Measurements from ENCODE around the gene TCERG1L.
"Not testable (repeated sequence)": the region's sequence is repeated elsewhere in the genome, so short reads cannot be mapped to it uniquely, and the experiment has no call there.

The TCERG1L gene, protein sequence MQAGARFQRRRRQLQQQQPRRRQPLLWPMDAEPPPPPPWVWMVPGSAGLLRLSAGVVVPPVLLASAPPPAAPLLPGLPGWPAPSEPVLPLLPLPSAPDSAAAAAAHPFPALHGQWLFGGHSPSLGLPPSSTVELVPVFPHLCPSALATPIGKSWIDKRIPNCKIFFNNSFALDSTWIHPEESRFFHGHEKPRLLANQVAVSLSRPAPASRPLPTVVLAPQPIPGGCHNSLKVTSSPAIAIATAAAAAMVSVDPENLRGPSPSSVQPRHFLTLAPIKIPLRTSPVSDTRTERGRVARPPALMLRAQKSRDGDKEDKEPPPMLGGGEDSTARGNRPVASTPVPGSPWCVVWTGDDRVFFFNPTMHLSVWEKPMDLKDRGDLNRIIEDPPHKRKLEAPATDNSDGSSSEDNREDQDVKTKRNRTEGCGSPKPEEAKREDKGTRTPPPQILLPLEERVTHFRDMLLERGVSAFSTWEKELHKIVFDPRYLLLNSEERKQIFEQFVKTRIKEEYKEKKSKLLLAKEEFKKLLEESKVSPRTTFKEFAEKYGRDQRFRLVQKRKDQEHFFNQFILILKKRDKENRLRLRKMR

DNA sequence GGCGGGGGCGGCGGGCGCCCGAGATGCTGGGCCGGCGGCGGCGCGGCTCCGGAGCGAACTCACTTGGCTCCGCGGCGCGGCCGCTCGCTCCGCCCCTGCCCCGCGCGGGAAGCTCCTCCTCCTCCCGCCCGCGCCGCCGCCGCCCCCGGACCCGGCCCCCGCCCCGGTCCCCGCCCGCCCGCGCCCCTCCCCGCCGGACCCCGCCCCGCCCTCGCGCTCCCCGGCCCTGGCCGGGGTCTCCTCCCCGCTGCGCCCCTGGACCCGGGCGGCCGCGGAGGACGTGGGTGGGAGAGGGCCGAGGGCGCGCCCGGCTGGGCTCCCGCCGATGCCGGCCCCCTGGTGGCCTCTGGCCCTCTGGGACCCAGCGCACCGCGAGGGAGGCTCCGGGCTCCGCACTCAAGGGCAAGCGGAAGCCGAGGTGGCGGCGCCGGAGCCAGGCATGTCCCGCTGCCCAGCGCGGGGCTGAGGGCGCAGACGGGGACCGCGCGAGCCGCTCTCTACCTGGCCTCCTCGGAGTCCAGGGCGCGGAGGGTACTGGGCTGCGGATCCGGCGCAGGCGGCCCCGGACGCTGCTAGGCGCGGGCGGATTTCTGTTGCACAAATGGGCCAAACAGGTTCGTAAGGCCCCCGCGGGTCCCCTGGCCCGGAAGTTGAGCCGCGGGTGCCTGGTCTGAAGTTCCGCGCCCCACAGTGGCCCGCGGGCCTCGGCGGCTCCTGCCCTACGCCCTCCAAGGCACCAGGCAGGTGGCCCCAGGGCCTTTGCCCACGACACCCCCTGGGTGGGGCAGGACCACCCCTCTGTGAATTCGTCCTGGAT lies at the start of gene TCERG1L:
Gene TCERG1L, minus strand, starts transcription at position 61 of the 817 bp plus-strand sequence. CDS start 86 bp downstream, outside the sequence.
- intact Hi-C loops (cut with DNase I) = no loop called here
- DNase-seq = no peak

DNA sequence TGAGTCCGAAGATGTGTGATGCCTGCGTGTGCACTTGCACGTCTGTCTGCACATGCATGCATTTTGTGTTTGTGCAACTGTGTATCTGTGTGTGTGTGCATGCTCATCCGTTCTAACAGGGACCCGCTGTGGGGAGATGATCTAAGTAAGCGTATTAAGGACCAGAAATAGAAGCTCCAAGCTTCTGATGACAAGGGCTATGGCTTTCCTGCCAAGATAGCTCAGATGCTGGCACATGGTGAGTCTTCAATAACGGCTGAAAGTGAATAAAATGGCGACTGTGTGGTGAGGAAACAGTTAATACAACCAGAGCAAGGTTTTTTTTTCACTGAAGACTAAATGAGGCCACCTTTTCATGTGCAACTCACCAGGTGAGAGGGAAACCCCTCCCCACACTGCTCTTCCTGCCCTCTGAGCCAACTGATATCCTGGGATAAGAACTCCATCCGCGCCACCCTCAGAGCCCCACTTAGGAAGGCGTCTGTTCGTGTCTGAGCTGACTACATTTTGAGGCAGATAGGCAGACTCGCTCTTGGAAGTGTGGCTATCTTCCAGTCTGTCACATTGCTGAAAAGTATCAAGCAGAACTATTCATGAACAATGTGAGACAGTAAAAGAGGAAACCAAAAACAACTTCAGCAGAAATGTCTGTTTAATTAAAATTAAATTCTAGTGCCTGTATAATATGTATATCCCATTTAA lies 47.4 kb upstream of the TCERG1L start:
- intact Hi-C loops (cut with DNase I) = no loop called here
- no peak for DNase-seq

DNA sequence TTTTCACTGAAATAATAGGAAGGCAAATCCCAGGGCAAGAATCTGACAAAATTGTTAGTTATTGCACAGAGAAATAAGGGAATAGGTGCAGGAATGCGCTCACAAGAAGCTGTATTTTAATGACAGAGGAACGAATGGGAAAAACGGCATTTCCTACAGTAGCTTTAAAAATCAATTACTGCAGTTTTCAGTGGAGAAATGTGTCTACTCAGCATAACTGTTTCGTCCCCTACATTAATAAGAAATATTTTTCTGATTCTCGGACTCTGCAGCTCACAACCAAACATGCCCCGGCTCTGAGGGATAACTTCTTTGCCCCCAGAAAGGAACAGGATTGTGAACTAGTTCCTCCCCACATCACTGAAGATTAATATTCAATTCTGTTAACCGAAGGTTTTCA lies 44.9 kb upstream of the TCERG1L start:
- intact Hi-C loops (cut with DNase I) = no loop called here
- DNase-seq = peak in 1 of 42 donors; percentile 20

DNA sequence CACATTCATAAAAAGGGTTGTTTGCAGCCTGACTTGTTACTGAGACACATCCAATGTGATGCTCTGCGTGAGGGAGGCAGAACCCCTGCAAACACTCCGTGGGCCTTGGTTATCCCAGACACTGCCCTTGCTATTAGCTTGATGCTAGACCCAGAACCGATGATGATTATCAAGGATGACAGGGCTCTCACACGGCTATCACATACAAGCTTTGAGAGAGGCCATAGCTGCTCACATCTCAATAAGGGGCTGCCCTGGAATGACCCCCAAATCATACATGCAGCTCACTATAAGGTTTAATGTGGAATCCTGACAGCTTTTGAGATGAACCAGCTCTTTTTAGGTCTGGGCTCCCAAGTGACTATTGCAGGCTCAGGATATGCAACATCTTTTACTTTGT lies 44.4 kb upstream of the TCERG1L start:
- intact Hi-C loops (cut with DNase I) = no loop called here
- peak in 2 of 42 donors; percentile 23 to 25 for DNase-seq

DNA sequence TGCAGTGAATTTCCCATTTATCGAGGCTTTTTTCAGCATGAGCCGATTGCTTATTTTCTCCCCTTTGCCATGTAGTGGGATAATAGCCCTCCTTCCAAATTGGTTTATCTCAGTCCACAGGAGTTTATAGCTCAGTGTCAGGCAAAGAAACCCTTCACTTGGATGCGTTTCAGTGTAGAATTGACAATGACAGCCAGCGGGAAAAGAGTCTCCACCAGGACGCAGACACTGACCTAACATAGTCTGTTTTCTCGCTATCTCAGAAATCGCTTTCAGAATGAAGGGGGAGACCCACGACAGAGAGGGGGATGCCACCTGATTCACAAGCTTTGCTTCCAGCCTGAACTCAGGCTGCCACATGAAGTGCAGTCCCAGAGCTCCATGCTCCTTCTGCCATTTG lies 43.5 kb upstream of the TCERG1L start:
- intact Hi-C loops (cut with DNase I) = no loop called here
- peak in 2 of 42 donors; percentile 12 to 28 for DNase-seq

DNA sequence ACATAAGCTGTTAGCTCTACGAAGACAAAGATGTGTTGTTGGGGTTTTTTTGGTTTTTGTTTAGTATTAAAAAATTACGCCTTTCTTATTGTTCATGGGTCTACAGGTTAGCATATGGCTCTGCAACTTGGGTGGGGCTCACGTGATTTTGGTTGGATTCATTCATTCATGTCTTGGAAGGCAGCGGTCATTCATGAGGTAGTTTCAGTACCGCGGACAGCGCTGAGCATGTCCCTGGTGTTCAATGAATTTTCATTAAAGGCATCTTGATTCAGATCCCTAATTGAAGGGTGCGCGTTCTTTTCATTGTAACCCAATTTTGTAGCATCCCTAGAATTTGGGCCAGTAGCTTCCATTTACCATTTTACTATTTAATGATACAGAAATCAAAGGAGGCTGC lies 42.9 kb upstream of the TCERG1L start:
- intact Hi-C loops (cut with DNase I) = no loop called here
- peak in 2 of 42 donors; percentile 32 to 43 for DNase-seq

DNA sequence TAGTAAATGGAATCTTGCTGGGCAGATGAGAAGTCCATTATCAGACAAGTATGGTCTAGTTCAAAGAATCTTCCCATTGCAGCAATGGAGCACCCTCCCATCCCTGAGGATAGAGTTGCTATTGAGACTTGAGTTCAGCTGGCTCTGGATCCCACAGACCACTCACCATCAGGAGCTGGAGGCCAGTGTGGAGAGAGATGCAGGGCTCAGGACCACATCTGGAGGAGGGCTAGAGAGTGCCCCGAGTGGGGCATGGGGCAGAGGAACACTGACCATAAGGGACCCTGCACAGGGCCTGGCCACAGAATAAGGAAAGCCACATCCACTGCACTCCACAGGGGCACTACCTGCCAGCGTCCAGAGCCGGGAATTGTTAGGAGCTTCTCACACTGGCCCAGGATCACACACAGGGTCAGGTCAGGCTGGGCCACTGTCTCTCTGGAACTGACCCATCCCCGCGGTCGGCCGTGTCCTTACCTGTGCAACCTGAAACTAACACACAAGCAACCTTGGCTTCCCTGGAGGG lies 41.3 kb upstream of the TCERG1L start:
- DNase-seq = peak in 2 of 42 donors; percentile 31 to 34
- intact Hi-C loops (cut with DNase I) = no loop called here

DNA sequence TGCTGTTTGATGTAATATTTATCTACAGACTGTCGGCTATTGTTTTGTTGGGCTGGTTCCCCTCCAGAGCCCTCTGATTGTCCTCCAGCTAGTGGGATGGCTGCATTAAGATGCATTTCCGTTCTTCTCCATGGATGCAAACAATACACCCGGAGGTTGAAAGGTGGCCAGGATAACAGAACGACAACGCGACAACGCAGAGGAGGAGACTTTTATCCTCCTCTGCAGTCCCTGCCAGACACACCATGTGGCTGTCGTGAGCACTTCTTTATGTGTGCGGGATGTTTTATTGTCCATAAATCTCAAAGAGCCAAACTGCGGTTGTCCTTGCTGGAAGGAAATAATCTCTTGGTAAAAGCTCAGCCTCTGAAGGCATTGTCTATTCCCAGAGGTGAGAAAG lies 39.1 kb upstream of the TCERG1L start:
- intact Hi-C loops (cut with DNase I) = no loop called here

DNA sequence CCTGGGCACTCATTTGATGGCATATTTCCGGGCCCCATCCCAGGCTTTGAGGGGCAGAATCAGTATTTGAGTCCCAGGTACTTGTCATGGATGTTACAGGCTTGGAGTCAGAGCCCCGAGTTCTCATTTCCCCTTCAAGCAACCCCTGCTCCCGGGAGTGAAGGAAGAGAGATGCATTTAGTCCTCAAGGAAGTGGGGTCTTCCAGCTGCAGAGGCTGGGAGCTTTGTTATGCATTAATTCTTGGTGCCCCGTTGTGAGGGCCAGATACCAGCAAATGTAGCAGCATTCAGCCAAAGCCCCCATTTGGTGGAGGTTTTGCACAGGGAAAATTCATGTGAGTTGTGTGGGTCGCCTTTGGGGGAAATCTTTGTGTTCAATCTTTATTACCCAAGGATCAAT lies 38.7 kb upstream of the TCERG1L start:
- DNase-seq = peak in 1 of 42 donors; percentile 17
- intact Hi-C loops (cut with DNase I) = no loop called here

More for the DNA sequence above, 39.1 kb upstream of the TCERG1L start:
- DNase-seq = peak in 1 of 42 donors; percentile 7

DNA sequence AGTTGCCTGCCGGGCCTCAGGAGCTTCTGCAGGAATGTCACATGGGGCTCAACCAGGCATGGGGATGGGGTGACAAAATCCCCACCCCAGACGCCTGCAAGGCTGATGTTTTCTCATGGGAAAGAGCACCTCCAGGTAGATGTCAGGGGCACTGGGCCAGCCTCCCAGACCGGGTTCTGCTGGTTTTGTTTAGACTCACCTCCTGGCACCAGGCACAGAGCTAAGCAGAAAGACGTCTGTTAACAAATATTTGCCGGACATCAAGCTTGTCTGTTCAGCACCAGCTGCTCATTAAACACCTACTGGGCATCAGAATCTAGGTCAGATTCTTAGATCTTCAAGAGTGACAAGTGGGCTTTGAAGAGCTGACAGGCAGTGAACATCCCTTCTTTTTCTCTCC lies 34.9 kb upstream of the TCERG1L start:
- DNase-seq = peak in 1 of 42 donors; percentile 17
- intact Hi-C loops (cut with DNase I) = no loop called here

DNA sequence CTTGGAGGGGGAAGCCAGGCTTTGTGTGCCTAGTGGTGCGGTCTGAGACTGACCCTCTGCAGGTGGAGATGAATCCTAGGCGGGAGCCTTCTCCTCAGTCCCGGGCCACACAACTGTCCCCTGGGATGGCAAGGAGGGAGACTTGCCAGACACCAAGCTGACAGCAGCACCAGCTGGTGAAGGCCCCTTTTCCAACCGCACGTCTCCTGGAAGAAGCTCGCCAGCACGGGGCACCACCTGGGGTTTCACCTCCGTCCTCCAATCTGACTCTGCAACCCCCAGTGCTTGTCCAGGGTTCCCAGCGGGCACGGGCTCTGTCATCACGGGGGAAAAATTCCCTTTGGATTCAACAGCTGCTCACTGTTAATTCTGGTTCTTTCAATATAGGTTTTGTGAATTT lies 34.2 kb upstream of the TCERG1L start:
- peak in 2 of 42 donors; percentile 30 to 32 for DNase-seq
- intact Hi-C loops (cut with DNase I) = no loop called here

DNA sequence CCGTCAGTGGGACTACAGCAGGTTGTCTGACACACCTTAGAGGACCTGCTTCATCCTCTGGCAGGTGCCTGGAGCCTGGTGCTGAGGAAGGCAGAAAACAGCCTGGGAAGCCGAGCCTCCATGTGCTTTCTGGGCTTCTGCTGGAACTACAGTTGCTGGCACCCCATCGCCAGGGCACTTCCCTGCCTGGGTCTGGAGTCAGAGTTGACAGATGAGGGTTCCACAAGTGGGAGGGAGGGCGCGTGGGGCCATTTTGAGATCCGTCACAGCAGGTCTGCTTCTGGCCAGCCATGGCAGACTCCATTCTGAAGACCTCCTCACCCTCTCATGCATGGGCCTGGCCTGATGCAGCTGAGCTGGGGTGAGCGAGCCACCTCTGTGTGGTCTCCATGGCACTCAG lies 33.2 kb upstream of the TCERG1L start:
- DNase-seq = peak in 2 of 42 donors; percentile 27 to 32

DNA sequence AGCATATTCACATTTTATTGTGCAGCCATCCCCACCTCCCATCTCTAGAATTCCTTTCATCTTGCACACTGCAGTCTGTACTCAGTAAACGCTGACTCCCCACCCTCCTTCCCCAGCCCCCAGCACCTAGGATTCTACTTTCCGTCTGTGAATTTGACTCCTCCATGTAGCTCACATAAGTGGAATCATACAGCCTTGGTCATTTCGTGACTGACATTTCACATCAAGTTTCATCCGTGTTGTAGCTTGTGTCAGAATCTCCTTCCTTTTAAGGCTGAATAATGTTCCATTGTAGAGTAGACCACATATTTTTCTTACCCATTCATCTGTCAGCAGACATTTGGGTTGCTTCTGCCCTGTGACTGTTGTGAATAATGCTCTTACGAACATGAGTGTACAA lies 26.2 kb upstream of the TCERG1L start:
- DNase-seq = peak in 2 of 42 donors; percentile 9 to 21
- intact Hi-C loops (cut with DNase I) = no loop called here

More for the DNA sequence above, 33.2 kb upstream of the TCERG1L start:
- intact Hi-C loops (cut with DNase I) = no loop called here

DNA sequence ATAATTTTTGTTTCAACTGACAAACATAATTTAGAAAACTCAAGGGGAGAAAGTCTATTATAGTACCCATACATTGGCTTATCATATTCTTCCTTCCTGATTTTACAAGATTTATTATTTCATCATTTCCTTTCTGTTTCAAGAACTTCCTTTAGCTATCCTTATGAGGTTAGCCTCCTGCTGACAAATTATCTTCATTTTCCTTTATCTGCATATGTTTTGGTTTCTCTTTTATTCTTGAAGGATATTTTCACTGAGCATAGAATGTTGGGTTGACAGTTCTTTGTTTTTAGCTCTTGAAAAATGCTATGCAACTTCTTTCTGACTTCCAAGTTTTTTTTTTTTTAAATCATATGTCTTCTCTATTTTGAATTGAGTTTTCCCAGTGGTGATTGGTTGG lies 21.3 kb upstream of the TCERG1L start:
- no peak for DNase-seq
- intact Hi-C loops (cut with DNase I) = no loop called here

DNA sequence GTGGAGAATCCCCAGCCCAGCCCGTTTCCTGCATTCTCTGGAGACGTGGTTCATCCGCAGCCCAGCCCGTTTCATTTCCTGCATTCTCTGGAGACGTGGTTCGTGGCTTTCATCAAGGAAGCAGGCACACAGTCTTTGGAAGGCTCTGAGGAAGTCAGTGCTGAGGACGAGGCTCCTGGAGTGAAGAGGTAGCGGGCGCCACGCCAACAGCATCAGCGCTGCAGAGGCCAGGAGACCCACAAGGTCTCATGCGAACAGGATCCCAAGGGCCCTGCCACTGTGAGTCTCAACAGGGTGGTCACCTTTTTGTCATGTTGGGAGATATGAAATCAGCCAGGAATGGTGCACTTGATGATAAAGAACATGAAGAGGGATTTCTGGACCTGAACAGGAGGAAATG lies 12.4 kb upstream of the TCERG1L start:
- intact Hi-C loops (cut with DNase I) = no loop called here
- no peak for DNase-seq

DNA sequence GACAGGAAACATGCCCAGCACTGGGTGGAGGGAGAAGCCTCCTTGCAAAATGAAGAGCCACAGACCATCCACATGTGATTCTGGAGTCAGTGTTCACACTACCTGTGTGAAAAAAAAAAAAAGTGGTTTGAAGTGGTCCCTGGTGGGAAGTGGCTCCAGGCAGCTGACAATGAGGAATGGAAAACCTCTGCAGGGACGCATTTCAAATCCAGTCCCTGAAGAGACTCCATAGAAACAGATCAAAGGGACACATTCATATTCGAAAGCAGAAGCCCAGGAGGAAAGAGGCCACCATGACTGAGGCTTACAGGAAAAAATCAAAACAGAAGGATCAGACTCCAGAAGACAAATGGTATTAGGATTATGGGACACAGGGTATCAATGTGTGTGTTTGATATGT lies 11.5 kb upstream of the TCERG1L start:
- intact Hi-C loops (cut with DNase I) = no loop called here
- no peak for DNase-seq

DNA sequence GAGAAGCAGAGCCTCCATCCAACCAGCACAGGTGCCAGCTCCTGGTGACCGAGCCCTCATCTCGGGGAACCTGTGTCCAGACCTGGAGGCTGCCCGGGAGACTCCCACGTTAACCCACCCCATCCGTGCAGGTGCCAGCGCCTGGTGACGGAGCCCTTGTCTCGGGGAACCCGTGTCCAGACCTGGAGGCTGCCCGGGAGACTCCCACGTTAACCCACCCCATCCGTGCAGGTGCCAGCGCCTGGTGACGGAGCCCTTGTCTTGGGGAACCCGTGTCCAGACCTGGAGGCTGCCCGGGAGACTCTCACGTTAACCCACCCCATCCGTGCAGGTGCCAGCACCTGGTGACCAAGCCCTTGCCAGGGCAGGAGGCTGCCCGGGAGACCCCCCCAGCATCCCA lies 11.1 kb upstream of the TCERG1L start:
- DNase-seq; intact Hi-C loops (cut with DNase I): not testable (repeated sequence)

DNA sequence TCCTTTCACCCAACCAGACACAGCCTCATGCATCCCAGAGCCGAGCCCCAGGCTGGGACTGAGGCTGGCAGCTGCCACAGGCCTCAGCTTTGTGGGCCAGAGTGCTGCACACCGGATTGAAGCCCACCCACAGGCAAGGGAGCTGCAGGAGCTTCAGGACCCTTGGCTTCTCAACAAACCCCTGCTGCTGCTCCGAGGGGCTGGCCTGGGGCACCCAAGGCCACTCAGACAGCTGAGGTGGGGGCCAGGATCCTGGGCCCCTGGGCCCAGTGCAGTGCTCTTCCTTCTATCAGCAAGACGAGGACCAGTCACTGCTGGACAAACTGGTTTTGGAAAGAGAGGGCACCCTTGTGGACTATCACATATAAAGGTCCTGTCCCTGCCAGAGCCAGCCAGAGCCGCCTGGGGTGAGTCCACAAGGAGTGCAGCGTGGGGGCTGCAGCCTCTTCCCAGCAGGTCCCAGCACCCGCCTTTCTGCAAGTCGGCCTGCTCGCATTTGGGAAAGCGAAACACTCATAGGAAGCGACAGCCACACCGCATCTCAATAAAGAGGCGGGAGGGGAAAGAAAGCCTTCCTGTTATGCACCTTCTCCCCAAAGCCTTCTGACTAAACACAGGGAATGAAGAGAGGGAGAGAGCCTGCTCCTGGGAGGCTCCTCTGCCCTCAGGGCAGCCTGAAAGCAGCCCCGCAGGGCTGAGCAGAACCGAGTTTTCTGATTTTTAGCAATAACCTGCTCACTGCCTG lies 9.5 kb upstream of the TCERG1L start:
- no peak for DNase-seq
- intact Hi-C loops (cut with DNase I) = no loop called here
